Activated gamma-delta T cell (primary cell): Measurements from ENCODE around the gene KIF13A.
"Not testable (repeated sequence)": the region's sequence is repeated elsewhere in the genome, so short reads cannot be mapped to it uniquely, and the experiment has no call there.

ENCODE experiments used
- DNase-seq: peaks from one replicate; lab custom pipeline; 2025; lab: John Stamatoyannopoulos, UW

The KIF13A gene

DNA sequence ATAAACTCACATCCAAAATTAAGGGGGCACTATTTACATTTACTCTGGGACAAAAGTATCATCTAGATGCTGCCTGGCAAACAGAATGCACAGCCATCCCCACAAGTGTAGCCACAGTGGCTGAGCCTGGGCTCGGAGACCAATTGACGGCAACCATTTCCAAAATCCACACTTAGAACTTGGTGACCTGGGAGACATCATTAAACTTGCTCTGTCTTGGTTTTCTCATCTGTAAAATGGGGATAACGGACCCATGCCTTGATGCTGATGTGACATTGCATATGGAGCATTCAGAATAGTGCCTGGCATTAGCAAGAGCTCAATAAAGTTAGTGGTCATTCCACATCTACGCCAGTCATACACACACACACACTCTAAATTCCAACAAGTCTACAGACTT, 140.7 kb downstream of the KIF13A start:
- DNase-seq = no peak

DNA sequence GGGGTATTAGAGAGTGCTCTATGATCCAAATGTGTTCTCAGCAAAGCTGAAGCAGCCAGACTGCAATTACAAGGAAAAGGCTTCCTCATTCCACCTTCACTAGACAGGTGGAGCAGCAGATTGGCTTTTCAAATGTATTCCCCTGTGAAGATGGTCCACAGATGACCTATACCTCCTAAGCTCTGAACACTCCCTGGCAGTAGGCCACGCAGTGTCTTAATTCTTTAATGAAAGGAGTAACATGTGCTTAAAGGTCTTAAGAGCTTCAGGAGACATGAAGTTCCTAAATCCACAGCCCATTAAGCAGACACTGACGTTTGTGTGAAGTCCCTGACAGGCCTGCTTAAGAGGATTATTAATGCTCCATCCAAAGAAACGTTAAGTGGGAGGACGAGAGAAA, 141.8 kb downstream of the KIF13A start:
- DNase-seq = no peak

GRCh38 chr6:17844967-17845366, 142.5 kb downstream of the KIF13A start:
- not testable (repeated sequence) for DNase-seq

GRCh38 chr6:17842934-17843821, 144.3 kb downstream of the KIF13A start:
- DNase-seq = no peak

DNA sequence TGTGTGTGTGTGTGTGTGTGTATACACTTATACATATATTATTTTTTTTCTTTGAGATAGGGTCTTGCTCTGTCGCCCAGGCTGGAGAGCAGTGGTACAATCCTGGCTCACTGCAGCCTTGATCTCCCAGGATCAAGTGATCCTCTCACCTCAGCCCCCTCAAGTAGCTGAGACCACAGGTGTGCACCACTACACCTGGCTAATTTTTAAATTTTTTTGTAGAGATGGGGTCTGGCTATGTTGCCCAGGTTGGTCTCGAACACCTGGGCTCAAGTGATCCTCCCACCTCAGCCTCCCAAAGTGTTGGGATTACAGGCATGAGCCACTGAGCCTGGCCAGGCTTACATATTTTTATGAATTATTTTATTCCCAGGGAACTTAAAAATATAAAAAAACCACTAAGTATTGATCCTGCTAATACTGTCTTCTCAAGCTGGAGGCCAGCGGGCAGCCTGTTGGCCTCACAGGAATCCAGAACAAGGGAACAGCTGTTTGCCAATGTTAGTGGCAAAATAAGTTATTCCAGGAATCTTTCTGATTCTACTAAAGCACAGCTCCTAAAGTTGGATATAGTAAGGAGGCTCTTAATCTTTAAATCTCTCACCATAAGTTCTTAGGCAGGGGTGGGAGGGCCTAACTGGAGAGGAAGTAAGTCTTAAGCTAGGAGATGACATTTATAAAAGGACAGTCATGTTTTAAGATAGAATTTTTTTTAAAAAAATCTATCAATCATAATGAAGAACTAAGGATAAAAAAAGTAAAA, 145.2 kb downstream of the KIF13A start:
- no peak for DNase-seq

GRCh38 chr6:17839513-17840223, 147.8 kb downstream of the KIF13A start:
- DNase-seq = no peak

DNA sequence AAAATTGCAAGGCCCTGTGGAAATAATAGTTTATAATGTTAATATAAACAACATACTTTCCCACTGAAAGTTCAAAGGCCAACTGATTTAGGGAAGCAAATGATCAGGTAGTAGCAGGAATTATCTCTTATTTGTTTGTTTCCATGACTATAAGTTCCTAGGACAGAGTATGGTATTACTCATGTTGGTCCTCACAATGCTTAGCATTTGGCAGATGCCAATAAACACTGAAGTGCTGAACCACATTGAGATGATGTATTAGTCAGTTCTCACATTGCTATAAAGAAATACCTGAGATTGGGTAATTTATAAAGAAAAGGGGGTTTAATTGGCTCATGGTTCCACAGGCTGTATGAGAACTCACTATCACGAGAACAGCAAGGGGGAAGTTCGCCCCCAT, 151.1 kb downstream of the KIF13A start:
- DNase-seq = no peak

DNA sequence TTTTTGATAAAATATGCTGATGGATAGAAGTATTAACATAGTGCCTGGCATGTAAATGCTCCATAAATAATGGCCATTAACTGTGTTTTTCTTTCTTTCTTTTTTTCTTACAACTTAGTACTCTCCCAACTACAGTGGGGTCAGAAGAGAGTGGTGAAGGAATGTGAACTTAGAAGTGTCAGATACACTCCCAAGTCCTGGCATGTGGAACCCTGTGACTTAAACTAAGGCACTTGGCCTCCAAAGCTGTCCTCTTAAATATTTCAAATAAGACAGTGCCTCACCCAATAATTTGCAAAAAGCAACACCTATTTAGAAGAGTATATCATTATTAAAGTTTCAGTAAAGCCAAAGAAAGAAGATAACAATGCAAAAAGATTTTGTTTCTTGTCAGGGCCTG, 151.7 kb downstream of the KIF13A start:
- DNase-seq = no peak

DNA sequence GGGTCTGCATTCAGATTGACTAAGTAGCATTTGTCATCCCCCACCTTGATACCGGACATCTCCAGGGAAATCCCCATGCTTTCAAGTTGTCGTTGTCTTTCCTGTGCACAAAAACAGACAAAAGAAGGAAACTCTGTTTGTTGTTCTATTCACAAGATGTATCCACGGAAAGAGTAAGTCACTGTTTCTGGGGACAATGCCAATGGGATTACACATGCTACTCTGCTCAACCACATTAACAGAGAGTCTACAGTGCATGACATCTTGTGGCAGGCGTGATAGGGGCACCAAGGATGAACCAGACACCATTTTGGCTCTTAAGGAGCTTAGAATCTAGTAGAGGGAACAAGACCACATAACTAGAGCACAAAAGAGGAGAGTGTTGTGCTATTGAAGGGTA, 156.3 kb downstream of the KIF13A start:
- no peak for DNase-seq

DNA sequence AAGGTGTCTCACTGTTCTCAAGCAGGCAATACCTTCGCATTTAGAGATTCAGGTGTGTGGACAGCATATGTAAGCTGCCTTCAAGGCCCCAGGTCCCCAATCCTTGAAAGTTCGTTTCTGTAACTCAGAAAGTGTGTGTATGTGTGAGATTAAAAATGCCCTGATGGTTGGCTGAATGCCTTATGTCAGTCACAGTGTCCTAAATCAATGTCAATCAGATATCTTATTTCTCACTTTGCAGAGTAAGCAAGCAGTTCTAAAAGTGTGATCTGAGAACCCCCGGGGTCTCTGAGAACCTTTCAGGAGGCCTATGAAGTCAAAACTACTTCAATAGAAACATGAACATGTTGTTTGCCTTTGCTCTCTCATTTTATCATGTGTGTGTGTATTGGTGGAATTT, 157.5 kb downstream of the KIF13A start:
- no peak for DNase-seq

GRCh38 chr6:17828149-17828548, 159.3 kb downstream of the KIF13A start:
- no peak for DNase-seq

DNA sequence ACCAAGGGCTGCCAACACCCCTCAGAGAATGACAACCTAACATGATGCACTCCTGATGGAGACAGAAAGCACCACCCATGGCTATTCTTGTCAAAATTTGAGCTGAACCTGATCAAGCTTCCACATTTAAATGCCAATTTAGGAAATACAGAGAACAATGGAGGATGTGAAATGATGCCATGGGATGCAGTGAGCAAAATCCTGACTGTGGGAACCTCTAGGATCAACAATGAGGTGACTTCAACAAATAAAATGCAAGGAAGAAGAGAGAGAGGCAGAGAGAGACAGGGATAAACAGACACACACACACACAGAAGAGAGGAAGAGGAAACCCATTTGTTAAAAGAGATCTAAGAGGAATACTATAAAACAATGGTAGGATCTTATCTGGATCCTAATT, 161.1 kb downstream of the KIF13A start:
- no peak for DNase-seq

GRCh38 chr6:17820055-17820454, 167.4 kb downstream of the KIF13A start:
- DNase-seq = no peak

- DNase-seq = no peak
Observed at GRCh38 chr6:17817763-17818162, 169.7 kb downstream of the KIF13A start.

DNA sequence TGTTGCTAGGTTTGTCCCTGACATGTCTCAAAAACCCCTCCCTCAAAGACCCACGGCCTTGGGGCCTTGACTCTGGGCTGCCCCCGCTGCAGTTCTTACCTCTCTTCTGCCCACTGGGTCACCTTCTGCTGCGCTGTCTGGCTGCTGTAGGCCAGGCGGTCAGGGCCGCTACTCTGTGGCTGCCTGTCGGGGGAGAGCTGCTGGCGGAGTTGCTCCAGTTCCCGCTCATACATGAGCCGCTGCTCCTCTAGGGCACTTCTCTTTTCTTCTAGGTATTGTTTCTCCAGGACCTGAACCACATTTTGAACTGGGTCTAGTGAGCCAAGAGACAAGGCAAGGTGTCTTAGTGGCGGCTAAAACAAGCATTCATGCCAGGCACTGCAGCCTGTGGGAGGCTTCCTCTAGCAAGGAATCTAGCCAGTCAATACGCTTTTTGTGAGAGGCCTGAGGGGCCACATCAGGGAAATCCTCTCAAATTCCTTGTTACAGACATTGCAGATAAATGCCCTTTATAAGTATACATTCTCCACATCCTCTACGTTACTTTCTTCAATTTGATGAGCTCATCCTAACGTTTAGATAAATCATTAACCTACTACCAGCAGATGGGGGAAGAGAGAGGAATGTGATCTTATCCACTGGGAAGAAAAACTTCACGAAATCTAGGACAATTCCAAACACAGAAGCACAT, 170.4 kb downstream of the KIF13A start:
- DNase-seq = no peak

- DNase-seq = no peak
Observed at GRCh38 chr6:17813542-17813941, 173.9 kb downstream of the KIF13A start.

DNA sequence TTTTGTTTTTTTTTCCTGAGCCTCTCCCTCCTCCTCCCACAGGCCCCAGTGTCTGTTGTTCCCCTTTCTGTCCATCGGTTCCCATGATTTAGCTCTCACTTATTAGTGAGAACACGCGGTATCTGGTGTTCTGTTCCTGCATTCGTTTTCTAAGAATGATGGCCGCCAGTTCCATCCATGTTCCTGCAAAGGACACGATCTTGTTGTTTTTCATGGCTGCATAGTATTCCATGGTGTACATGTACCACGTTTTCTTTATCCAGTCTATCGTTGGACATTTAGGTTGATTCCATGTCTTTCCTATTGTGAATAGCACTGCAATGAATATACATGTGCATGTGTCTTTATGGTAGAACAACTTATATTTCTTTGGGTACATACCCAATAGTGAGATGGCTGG, 175.1 kb downstream of the KIF13A start:
- no peak for DNase-seq

DNA sequence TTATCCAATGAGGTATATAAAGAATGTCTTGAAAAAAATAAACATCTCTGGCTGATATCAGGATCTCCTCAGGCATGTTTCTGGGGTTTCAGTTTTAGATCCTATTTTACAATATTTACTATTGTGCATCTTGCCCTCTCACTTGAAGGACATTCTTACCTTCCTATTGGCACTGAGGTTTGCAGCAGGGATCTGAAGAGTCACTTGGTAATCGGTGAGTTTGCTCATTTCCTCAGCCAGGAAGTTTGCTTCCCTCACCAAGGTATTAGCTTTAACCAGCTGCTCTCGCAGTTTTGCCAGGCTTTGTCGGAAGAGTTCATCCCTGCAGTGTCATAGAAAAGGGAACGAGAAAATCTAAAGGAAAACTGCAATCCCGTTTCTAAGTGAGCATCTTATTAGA, 178.8 kb downstream of the KIF13A start:
- DNase-seq = no peak

DNA sequence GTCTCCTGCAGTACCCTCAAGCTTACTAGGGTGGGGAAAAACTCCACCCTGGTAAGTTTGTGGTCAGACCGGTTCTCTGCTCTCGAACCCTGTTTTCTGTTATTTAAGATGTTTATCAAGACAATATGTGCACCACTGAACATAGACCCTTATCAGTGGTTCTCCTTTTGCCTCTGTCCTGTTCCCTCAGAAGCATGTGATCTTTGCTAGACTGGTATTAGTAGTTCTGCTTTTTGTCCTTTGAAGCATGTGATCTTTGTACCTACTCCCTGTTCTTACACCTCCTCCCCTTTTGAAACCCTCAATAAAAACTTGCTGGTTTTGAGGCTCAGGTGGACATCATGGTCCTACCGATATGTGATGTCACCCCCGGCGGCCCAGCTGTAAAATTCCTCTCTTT, 180.0 kb downstream of the KIF13A start:
- DNase-seq = not testable (repeated sequence)

DNA sequence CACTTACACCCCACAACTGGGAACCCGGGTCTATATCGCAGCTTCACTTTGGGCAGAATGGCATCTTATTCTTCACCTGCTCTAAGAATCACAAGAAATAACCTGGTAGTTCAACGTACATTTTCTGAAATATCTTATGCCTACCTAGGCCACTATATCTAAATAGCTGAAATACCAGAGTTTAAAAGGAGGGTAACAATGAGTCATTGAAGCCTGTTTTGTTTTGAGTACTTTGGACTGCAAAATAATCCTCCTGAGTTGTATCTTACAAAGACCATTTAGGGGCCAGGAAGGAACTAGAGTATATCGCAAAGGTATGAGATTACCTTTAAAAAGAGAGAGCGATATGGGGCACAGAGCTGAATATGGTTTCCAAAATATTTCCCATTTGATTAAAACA, 184.0 kb downstream of the KIF13A start:
- no peak for DNase-seq

DNA sequence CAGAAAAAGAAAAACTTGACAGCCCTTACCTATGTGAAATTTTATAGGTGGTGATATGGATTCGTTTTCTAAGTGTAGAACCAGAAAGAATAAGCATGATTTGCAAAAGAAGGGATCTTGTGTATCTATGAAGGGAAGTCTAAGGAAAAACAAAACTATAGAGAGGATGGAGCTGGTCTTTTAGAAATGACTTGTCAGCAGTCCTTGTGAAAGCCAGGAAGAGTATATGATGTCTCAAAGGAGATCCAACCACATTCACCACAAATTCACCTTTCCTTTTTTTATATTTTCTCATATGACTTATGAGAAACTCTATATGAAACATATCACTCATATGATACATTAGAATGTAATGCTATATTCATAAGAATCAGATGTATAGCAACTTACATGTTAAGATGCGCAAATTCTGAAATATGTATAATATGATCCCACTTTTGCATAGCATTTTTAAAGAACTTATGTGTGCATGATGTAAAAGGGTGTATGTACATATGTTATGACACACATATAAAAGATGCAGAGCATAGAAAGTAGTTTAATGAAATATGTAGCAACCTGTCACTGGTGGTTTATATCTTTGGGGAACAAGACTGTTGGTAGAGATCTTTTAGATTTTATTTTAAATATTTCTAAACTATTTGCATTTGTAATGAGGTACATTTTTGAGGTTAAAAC, 188.8 kb downstream of the KIF13A start:
- DNase-seq = no peak
